Loucy (cell line): ENCODE data around the gene PRSS57.

Source experiments
- H2AFZ ChIP-seq: fragments of 200-600 bp; sonication (generic); 2 replicates; pipeline ENCODE4 v1.6.0; 2016; ENCODE audit warnings: antibody characterized with exemption, mild to moderate bottlenecking, low read length, moderate library complexity
- H3F3A ChIP-seq: fragments of 200-600 bp; 2 replicates; pipeline ENCODE4 v1.6.0; 2016; ENCODE audit warnings: antibody characterized with exemption, low read depth, mild to moderate bottlenecking
- H3K27me3 ChIP-seq: fragments of 200-600 bp; sonication (generic); 2 replicates; pipeline ENCODE4 v1.6.1; 2014; ENCODE audit warnings: low read length, mild to moderate bottlenecking; ENCODE audit not compliant: insufficient read depth, poor library complexity, severe bottlenecking
- H3K36me3 ChIP-seq: fragments of 200-600 bp; sonication (generic); 2 replicates; pipeline ENCODE4 v1.6.1; 2016; ENCODE audit warnings: low read length; ENCODE audit not compliant: insufficient read depth
- H3K4me1 ChIP-seq: fragments of 200-600 bp; sonication (generic); 2 replicates; pipeline ENCODE4 v1.5.1; 2014; ENCODE audit warnings: low read length, mild to moderate bottlenecking; ENCODE audit not compliant: insufficient read depth, poor library complexity, severe bottlenecking
- H3K4me2 ChIP-seq: fragments of 200-600 bp; sonication (generic); 2 replicates; pipeline ENCODE4 v1.6.0; 2014; ENCODE audit warnings: antibody characterized with exemption, low read length, low read depth, mild to moderate bottlenecking; ENCODE audit not compliant: poor library complexity, severe bottlenecking
- H3K4me3 ChIP-seq: fragments of 200-600 bp; sonication (generic); 2 replicates; pipeline ENCODE4 v1.5.1; 2014; ENCODE audit warnings: low read length, mild to moderate bottlenecking, mixed read lengths; ENCODE audit not compliant: poor library complexity, severe bottlenecking
- H3K79me2 ChIP-seq: fragments of 200-600 bp; sonication (generic); 2 replicates; pipeline ENCODE4 v1.6.1; 2014; ENCODE audit warnings: low read length; ENCODE audit not compliant: insufficient read depth
- H3K9ac ChIP-seq: fragments of 200-600 bp; sonication (generic); 2 replicates; pipeline ENCODE4 v1.6.0; 2014; ENCODE audit warnings: mild to moderate bottlenecking, low read depth, low read length, moderate library complexity; ENCODE audit not compliant: poor library complexity, severe bottlenecking
- H3K9me2 ChIP-seq: fragments of 200-600 bp; sonication (generic); replicated peaks from 2 replicates; pipeline ENCODE4 v1.6.1; 2016; ENCODE audit warnings: low read depth, low read length, mixed read lengths
- H3K9me3 ChIP-seq: fragments of 200-600 bp; sonication (generic); 2 replicates; pipeline ENCODE4 v1.6.1; 2014; ENCODE audit warnings: mild to moderate bottlenecking, antibody characterized with exemption, low read length, low read depth; ENCODE audit not compliant: insufficient read depth
- H4K20me1 ChIP-seq: fragments of 200-600 bp; sonication (generic); 2 replicates; pipeline ENCODE4 v1.6.0; 2014; ENCODE audit warnings: antibody characterized with exemption, low read length, mild to moderate bottlenecking; ENCODE audit not compliant: insufficient read depth, poor library complexity, severe bottlenecking
- CTCF ChIP-seq: fragments of 200-600 bp; sonication (generic); conservative IDR thresholded peaks from 2 replicates; pipeline ENCODE4 v1.5.1; 2014; ENCODE audit warnings: mild to moderate bottlenecking, antibody characterized with exemption, low read length
- EZH2phosphoT487 ChIP-seq: fragments of 200-600 bp; IDR thresholded peaks from 2 replicates; pipeline ENCODE4 v1.6.1; 2018; ENCODE audit warnings: antibody characterized with exemption, mild to moderate bottlenecking, moderate library complexity, borderline replicate concordance

The PRSS57 gene

GRCh38 chr19:640161-640558 lies 55.1 kb downstream of the PRSS57 start:
- Histone ChIP-seq H3K9me3 (no peaks in the 10 kb centered on the region), H3K79me2 (no peaks in the 10 kb centered on the region), H3F3A (no peaks in the 10 kb centered on the region), H4K20me1 (no peaks in the 10 kb centered on the region), H3K9ac (no peak overlapping the region), H3K9me2 (no peaks in the 10 kb centered on the region), H3K4me2 (no peak overlapping the region), H3K36me3 (peaks cover 4% of the 10 kb centered on the region; the same call in 1 of the 2 replicates), H2AFZ (no peak overlapping the region), H3K27me3 (no peaks in the 10 kb centered on the region), H3K4me1 (no peaks in the 10 kb centered on the region), H3K4me3 (no peak overlapping the region)
- no peak for TF ChIP-seq CTCF
- no peak for TF ChIP-seq EZH2phosphoT487

GRCh38 chr19:639253-640160 lies 55.7 kb downstream of the PRSS57 start, which contains the start of gene FGF22:
TSS of gene FGF22 (plus strand) at chr19:639879. CDS start at chr19:639926, 47 bp downstream.
- TF ChIP-seq EZH2phosphoT487: no peak
- no peak for TF ChIP-seq CTCF
- no peaks in the 10 kb centered on the region for H3F3A ChIP-seq
- no peaks in the 10 kb centered on the region for H3K36me3 ChIP-seq
- H3K4me3 ChIP-seq: no peak within 1 kb of the TSS
- H3K9ac ChIP-seq: no peak within 1 kb of the TSS
- no peaks in the 10 kb centered on the region for H3K79me2 ChIP-seq
- H2AFZ ChIP-seq: no peak within 1 kb of the TSS
- H3K9me3 ChIP-seq: no peaks in the 10 kb centered on the region
- no peaks in the 10 kb centered on the region for H4K20me1 ChIP-seq
- H3K4me1 ChIP-seq: no peaks in the 10 kb centered on the region
- no peaks in the 10 kb centered on the region for H3K9me2 ChIP-seq
- H3K27me3 ChIP-seq: no peaks in the 10 kb centered on the region
- no peak within 1 kb of the TSS for H3K4me2 ChIP-seq

GRCh38 chr19:638906-639252 lies 56.4 kb downstream of the PRSS57 start:
- Histone ChIP-seq H3K79me2 (no peaks in the 10 kb centered on the region), H3K4me2 (no peak overlapping the region), H3K36me3 (no peaks in the 10 kb centered on the region), H4K20me1 (no peaks in the 10 kb centered on the region), H3K4me1 (peaks cover 3% of the 10 kb centered on the region), H3K9ac (no peak overlapping the region), H3K9me3 (no peaks in the 10 kb centered on the region), H3K4me3 (no peak overlapping the region), H3K27me3 (no peaks in the 10 kb centered on the region), H3K9me2 (no peaks in the 10 kb centered on the region), H2AFZ (no peak overlapping the region), H3F3A (no peaks in the 10 kb centered on the region)
- TF ChIP-seq EZH2phosphoT487: no peak
- no peak for TF ChIP-seq CTCF
